Limb (tissue), 2 donors: ENCODE measurements around the gene JAML.
A peak's percentile ranks its signal among the peaks of the same experiment; 100 is the strongest.

Experiments used
- DNase-seq, 2 donors: peaks; one replicate each; pipeline ENCODE4 v3.0.0-alpha.2; 2016; ENCODE audit errors: extremely low spot score in 2 of 2

The JAML gene

DNA sequence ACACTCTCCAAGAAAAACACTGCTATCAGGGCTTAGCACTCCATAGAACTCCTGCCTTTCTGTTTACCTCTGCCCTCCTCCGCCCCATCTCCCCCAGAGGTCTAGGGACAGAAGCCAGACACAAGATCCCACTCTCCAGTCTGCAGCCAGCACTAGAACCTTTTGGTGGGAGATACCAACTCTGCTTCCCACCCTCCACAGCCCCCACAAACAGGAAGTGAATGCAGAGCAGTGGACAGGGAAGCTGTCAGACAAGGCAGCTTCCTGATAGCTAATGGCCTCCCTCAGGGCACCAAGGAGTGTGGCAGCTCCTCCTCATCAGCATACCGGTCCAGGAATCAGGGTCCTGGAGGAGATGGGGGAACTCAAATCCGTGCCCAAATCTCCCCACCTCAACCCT is 77.3 kb downstream of the JAML start:
- no peak for DNase-seq

DNA sequence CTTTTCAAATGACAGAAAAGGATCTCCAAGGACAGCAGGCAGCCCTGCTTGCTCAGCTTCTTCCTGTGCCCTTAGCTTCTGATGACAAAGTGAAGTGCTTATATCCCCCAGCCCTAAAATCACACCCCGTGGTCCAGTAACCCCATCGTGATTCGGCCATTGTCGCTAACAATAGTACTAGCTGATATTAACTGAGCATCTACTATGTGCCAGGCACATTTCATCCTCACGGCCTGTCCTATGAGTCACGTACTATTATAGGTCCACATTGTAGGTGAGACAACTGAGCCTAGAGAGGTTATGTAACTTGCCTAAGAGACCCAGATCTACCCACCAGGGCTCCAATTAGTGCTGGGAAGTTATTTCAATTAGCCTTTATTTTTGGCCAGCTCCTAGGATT is 78.3 kb downstream of the JAML start:
- no peak for DNase-seq

DNA sequence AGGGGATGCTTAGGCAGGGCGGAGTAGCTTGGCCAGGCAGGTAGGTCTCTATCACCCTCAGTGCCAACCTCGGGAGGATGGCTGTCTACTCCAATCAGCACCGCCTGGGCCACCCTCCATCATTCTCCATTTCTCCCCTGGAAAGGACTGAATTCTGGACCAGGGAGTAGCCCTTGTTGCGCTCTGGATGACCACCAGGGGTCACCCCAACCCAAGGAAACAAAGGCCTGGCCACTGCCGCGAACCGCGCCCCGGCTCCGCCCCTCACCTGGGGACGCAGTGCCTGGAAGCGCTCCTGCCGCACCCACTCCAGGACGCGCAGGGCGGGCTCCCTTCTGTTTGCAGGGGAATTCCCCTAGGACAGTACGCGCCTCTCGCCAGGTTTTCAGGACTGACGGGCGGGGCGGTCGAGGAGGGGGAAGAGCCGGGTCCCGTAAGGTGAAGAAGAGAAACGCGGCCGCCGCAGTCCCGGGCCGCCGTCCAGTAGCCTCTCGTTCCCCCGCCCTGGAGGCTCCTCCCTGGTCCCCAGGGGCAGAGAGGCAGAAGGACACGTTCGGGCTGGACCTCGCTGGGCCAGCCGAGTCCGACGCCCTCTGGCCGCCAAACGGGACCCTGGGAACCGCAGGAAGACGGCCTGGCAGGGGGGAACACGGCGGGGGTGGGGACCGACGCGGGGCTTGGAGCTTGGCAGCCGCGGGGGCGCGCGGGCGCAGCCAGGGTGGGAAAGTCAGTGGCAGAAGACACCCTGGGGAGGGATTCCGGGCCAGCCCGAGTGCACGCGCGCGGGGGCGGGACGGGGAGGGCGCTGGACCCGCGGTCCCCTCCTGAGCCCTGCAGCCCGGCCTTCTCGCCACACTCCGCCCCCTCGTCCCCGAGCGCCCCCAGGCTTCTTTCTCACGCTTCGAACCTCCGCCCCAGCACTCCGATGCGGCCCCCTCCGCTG is 79.3 kb downstream of the JAML start:
- peak; percentile 77 to 91 for DNase-seq

DNA sequence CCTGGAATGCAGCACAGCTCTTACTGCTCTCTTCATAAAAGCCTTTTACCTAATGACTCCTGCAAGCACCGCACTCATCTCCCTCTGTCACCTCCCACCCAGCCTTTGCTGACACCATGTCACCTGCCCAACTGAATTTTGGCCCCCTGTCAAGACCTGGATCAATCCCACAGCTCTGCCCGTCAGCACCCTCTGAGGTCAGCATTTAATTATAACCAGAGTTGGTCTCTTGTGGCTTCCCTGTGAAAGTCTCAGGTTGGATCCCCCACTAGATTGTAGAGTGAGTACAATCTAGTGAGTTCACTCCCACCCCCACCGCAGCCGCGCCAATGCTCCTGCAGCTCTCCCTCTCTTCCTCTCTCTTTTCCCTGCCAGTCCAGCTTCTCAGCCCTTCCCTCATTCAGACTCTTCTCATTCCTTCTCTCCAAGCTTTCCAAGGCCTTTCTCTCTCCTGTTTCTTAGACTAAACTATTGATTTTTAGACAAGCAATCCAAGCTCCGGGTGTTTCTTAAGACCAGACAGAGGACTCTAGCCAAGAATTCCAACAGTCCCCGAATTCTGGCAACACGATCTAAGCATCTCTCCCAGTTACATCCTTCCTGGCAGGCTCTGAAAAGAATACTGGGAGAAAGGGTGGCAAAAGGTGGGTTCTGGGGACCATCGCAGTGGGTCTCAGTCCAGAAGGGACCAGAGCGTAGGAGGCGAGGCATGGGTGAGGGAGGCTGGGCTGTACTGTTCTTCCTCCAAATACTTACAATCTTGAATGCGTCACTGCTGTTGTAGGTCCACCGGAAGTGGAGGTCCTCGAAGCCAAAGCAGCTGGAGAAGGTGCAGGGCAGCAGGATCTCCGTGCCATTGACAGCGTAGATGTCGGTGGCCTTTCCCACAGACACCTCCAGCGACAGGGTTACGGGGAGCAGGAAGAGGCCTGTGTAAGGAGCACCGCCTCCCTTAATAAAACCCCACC is 80.2 kb downstream of the JAML start:
- DNase-seq: no peak
